Subcutaneous abdominal adipose tissue (tissue), 5 donors: Measurements from ENCODE around the gene RBMS3.
A peak's percentile ranks its signal among the peaks of the same experiment; 100 is the strongest.

Experiments
- H3K27ac ChIP-seq: one replicate; pipeline ENCODE4 v1.7.0; 2013; ENCODE audit warnings: low read depth, mild to moderate bottlenecking, inconsistent platforms, low read length, moderate library complexity
- H3K27me3 ChIP-seq, 5 donors: one replicate each; pipeline ENCODE4 v1.7.0; 2013; ENCODE audit warnings: low read length in 5 of 5, inconsistent platforms in 1 of 5; ENCODE audit not compliant: control insufficient read depth in 5 of 5, insufficient read depth in 4 of 5
- H3K36me3 ChIP-seq, 5 donors: one replicate each; pipeline ENCODE4 v1.7.0; 2013; ENCODE audit warnings: low read length in 5 of 5; ENCODE audit not compliant: control insufficient read depth in 5 of 5, insufficient read depth in 5 of 5
- H3K4me1 ChIP-seq, 5 donors: one replicate each; pipeline ENCODE4 v1.7.0; 2013; ENCODE audit warnings: low read length in 5 of 5, mild to moderate bottlenecking in 3 of 5, moderate library complexity in 1 of 5; ENCODE audit not compliant: control insufficient read depth in 5 of 5, insufficient read depth in 5 of 5
- H3K4me3 ChIP-seq, 5 donors: one replicate each; pipeline ENCODE4 v1.7.0; 2013; ENCODE audit warnings: low read length in 5 of 5, low read depth in 1 of 5
- H3K9ac ChIP-seq, 5 donors: one replicate each; pipeline ENCODE4 v1.7.0; 2013; ENCODE audit warnings: low read length in 5 of 5, mild to moderate bottlenecking in 4 of 5, moderate library complexity in 3 of 5
- H3K9me3 ChIP-seq, 5 donors: one replicate each; pipeline ENCODE4 v1.7.0; 2013; ENCODE audit warnings: low read length in 5 of 5; ENCODE audit not compliant: control insufficient read depth in 5 of 5
- donor health status: healthy.
- donor health status: healthy.
- donor health status: healthy.
- donor health status: healthy.
- donor health status: healthy.

RBMS3 gene

DNA sequence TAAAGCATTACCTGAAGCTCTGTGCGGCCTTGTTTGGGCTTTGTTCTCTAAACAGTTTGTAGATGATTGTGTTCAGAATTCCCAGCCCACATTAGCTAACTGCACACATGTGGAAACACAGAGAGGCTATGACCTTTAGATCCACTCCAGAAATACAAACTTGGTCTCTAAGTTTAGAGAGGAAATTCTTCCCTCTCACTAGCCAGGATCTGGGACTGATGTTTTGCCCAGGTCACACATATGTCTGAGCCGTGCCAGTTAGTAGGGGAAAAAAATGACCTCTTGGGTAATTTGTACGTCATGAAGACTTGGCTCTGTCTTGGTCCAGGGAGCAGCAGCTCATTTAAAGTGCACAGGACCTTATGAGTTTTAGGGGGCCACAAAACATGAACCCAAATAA lies 223.1 kb downstream of the RBMS3 start:
- Histone ChIP-seq H3K27me3 (no peaks in the 10 kb centered on the region), H3K9ac (no peak overlapping the region), H3K36me3 (peaks cover 0 to 11% (median 0%) of the 10 kb centered on the region in 5 donors), H3K9me3 (no peaks in the 10 kb centered on the region), H3K4me3 (no peak overlapping the region), H3K27ac (peak overlapping the region; percentile 7), H3K4me1 (peaks cover 0 to 16% (median 9%) of the 10 kb centered on the region in 5 donors)

DNA sequence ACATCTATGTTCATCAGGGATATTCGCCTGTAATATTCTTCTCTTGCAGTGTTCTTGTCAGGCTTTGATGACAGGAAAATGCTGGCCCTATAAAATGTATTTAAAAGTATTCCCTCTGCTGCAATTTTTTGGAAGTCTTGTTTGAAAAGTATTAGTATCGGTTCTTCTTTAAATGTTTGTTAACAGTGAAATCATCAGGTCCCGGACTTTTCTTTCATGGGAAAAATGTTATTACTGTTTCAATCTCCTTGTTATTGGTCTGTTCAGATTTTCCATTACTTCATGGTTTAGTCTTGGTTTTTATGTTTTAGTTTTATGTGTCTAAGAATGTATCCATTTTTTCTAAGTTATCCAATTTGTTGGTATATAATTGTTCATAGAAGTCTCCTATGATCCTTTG lies 225.6 kb downstream of the RBMS3 start:
- H3K27me3 ChIP-seq = no peaks in the 10 kb centered on the region
- peaks cover 0 to 7% (median 0%) of the 10 kb centered on the region in 5 donors for H3K36me3 ChIP-seq
- no peak overlapping the region for H3K9ac ChIP-seq
- H3K27ac ChIP-seq = no peak overlapping the region
- H3K4me3 ChIP-seq = no peak overlapping the region
- no peaks in the 10 kb centered on the region for H3K9me3 ChIP-seq
- H3K4me1 ChIP-seq = peaks cover 0 to 17% (median 9%) of the 10 kb centered on the region in 5 donors

DNA sequence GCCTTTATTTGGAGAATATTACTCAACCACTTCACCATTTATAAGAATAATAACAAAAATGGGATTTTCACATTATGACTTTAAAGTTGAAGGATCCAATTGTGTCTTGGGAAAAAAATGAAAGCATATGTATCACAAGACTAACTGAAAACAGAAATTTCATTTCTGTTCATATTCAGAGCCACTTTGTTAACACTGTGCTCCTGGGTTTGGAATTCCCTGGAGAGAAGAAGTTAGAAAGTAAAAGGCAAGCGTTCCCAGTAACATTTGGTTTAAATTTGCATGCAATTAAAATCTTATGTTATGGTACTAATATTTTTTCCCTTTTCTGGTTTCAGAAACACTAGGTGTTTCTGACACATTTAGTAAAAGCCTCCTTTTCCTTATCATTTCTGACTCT lies 230.8 kb downstream of the RBMS3 start:
- H3K4me1 ChIP-seq = peaks cover 14 to 42% (median 32%) of the 10 kb centered on the region in 5 donors
- H3K27me3 ChIP-seq = no peaks in the 10 kb centered on the region
- no peak overlapping the region for H3K4me3 ChIP-seq
- H3K9ac ChIP-seq = no peak overlapping the region
- no peaks in the 10 kb centered on the region for H3K9me3 ChIP-seq
- H3K27ac ChIP-seq = no peak overlapping the region
- no peaks in the 10 kb centered on the region for H3K36me3 ChIP-seq

DNA sequence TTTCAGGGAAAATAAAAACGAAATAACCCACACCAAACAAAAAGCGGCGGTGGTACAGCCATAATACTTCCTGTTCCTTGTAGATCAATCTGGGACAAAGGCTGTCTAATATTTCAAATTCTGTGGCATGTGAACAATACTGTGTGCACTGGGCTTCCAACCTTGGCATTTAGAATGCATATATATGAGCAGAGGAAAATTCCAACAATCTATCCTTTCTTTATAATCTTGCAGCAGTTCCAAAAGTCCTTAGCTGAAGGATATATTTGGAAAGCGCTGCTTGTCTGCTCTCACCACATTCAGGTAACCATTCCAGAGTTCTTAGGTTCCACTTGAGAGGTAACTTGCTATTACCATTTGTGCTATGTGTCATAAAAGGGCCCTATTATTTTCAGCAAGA lies 231.8 kb downstream of the RBMS3 start:
- Histone ChIP-seq H3K27ac (peak overlapping the region; percentile 0), H3K4me3 (peak overlapping the region in 1 of 5 donors; percentile 27)

DNA sequence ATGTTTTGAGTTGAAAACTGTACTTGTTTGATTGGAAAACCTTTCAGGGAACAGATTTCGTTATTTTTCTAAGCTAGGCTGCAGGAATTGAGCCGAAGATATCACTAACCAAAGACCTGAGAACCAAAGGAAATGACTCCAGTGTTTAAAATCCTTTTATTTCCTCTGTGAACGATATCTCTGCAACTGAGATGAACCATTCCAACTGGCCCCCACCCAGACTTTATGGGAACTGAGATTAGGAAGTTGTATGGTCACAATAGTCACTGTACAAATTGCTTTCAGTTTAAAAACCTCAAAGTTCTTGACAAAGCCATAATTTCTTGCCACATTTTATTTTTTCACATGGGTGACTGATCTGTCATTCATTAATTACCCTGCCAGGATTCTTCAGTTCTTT lies 232.4 kb downstream of the RBMS3 start:
- no peaks in the 10 kb centered on the region for H3K36me3 ChIP-seq
- peak overlapping the region in 2 of 5 donors; percentile 25 to 27 for H3K4me3 ChIP-seq
- no peaks in the 10 kb centered on the region for H3K9me3 ChIP-seq
- no peaks in the 10 kb centered on the region for H3K27me3 ChIP-seq
- peak overlapping the region; percentile 0 for H3K27ac ChIP-seq
- H3K4me1 ChIP-seq = peaks cover 14 to 42% (median 32%) of the 10 kb centered on the region in 5 donors
- H3K9ac ChIP-seq = peak overlapping the region in 2 of 5 donors; percentile 11 to 17

More for the DNA sequence above, 231.8 kb downstream of the RBMS3 start:
- Histone ChIP-seq H3K27me3 (no peaks in the 10 kb centered on the region), H3K9me3 (no peaks in the 10 kb centered on the region), H3K9ac (peak overlapping the region in 1 of 5 donors; percentile 17), H3K4me1 (peaks cover 14 to 42% (median 32%) of the 10 kb centered on the region in 5 donors), H3K36me3 (no peaks in the 10 kb centered on the region)

DNA sequence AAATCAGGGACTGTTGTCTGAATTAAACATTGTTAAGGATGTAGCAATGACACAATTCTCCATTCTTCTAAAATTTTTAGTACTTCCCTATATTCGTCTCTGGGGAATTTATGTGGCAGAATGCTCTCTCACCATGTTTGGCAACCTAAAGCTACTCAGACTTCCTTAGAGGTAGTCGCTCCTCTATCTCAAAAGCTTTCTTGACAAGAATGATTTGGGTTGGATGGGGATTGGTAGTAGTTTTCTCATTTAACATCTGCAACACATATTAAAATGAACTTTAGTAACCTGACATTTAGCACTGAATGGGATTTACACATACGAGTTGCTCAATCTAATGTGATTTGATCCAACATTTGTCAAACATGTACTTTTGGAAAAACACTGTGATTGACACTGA lies 233.3 kb downstream of the RBMS3 start:
- Histone ChIP-seq H3K27me3 (no peaks in the 10 kb centered on the region), H3K9ac (no peak overlapping the region), H3K4me1 (peaks cover 14 to 42% (median 32%) of the 10 kb centered on the region in 5 donors), H3K9me3 (no peaks in the 10 kb centered on the region), H3K27ac (peak overlapping the region; percentile 15), H3K4me3 (peak overlapping the region in 1 of 5 donors; percentile 17), H3K36me3 (no peaks in the 10 kb centered on the region)

DNA sequence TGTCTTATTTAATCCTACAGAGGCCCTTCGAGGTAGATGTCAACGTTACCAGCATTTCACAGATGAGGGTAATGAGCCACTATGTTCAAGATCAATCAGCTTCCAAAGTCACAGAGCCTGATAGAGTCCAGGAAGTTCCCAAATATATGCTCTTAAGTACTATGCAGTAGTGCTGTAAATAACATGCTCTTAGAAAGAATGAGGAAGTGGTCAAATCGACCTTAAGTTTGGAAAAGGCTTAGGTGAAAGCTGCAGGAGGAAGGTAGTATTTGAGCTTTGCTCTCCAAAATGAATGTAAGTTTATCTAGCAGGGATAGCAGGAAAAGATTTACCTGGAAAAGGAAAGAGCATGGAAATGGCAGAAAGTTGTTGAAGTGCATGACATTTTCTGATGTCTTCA lies 234.0 kb downstream of the RBMS3 start:
- no peak overlapping the region for H3K27ac ChIP-seq
- no peak overlapping the region for H3K9ac ChIP-seq
- H3K9me3 ChIP-seq = no peaks in the 10 kb centered on the region
- no peaks in the 10 kb centered on the region for H3K27me3 ChIP-seq
- H3K4me1 ChIP-seq = peaks cover 14 to 42% (median 32%) of the 10 kb centered on the region in 5 donors
- no peak overlapping the region for H3K4me3 ChIP-seq
- no peaks in the 10 kb centered on the region for H3K36me3 ChIP-seq

DNA sequence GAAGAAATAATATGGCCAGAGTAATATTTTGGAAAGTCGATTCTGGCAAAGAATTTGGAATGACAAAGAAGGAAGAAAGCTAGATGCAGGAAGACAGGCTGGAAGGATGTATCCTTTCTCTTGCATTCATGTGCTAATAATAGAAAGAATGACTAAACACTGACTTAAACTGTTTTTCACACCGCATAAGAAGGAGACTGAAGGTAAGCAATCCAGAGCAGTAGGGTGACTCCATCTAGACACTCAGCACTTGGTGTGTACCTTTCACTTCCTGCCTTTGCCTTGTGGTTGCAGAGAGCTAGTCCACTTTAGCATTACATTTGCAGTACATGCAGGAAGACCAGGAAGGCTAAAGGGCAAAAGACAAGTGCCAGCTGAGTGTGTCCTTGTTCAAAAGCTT lies 234.6 kb downstream of the RBMS3 start:
- Histone ChIP-seq H3K9ac (no peak overlapping the region), H3K4me3 (no peak overlapping the region), H3K27me3 (no peaks in the 10 kb centered on the region), H3K27ac (no peak overlapping the region), H3K36me3 (no peaks in the 10 kb centered on the region), H3K4me1 (peaks cover 14 to 42% (median 32%) of the 10 kb centered on the region in 5 donors), H3K9me3 (no peaks in the 10 kb centered on the region)

DNA sequence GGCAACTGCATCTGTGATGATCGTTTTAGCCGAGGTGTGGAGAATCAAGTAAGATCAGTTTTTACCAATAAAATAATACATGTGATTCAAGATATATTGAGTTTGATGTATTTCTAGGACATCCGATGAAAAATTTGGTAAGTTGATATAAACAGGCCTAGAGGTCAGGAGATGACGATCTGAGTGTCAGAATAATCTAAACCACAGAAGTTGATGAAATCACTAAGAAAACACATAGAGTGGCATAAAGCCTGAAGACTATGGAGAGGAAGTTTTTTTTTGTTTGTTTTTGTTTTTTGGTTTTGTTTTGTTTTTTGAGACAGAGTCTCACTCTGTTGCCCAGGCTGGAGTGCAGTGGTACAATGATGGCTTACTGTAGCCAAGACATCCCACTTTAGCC lies 235.3 kb downstream of the RBMS3 start:
- Histone ChIP-seq H3K9ac (no peak overlapping the region), H3K27ac (no peak overlapping the region), H3K9me3 (no peaks in the 10 kb centered on the region), H3K4me3 (no peak overlapping the region), H3K4me1 (peaks cover 14 to 42% (median 32%) of the 10 kb centered on the region in 5 donors), H3K36me3 (no peaks in the 10 kb centered on the region), H3K27me3 (no peaks in the 10 kb centered on the region)

DNA sequence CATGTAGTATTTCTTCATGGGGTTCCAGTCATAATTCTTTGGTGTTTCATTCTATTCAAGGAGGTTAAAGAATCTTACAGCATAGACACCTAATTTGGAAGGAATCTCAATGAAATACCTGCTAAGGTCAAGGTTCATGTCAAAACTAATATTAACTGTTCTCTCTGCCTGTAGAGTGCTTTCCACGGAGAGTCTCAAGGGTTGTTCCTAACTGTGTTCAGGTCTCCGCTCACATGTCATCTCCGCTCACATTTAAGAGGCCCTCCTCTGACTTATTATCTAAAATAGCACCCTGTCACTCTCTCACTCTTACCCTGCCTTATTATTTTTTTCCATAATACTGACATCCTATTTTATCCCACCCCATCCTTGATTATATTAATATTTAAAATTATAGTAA lies 239.9 kb downstream of the RBMS3 start:
- peaks cover 3 to 14% (median 13%) of the 10 kb centered on the region in 5 donors for H3K4me1 ChIP-seq
- no peaks in the 10 kb centered on the region for H3K36me3 ChIP-seq
- no peak overlapping the region for H3K4me3 ChIP-seq
- H3K9me3 ChIP-seq = no peaks in the 10 kb centered on the region
- H3K9ac ChIP-seq = no peak overlapping the region
- no peak overlapping the region for H3K27ac ChIP-seq
- no peaks in the 10 kb centered on the region for H3K27me3 ChIP-seq

DNA sequence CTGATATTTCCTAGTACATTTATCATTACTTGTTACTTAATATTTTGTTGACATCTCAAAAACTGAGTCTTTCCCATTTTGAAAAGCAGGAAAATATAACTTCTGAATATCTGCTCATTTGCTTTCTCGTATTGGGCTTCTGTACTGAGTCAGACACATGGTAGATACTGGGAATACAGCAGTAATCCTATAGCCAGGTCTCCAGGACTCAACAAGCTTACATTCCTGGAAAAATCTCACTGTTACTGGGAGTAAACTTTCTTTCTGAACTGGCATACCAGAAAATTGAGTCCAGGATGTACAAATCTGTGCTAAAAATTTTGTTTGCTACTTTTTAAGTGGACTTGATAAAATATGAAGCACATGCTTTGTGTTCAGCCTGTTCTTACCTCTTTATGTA lies 240.4 kb downstream of the RBMS3 start:
- Histone ChIP-seq H3K9me3 (no peaks in the 10 kb centered on the region), H3K27ac (no peak overlapping the region), H3K4me3 (no peak overlapping the region), H3K27me3 (no peaks in the 10 kb centered on the region), H3K4me1 (peaks cover 3 to 17% (median 15%) of the 10 kb centered on the region in 5 donors), H3K36me3 (no peaks in the 10 kb centered on the region), H3K9ac (no peak overlapping the region)
